A549 (cell line): ENCODE results near the gene SURF6. TPM values are rescaled to one million over a fixed set of nuclear protein-coding genes. Genes with fewer than 3 reads are reported as not detected.

Experiments used
- ATAC-seq, 2 experiments: fragments of 200-7000 bp in 1 of 2; fragments of >200 bp in 1 of 2; cut with Nextera tagmentation in 1 of 2; cut with Tn5 transposase in 1 of 2; 3 replicates each; pipeline versions ENCODE4 v1.8.0 to v1.9.1; 2018 to 2020; ENCODE audit warnings: mild to moderate bottlenecking in 1 of 2, moderate library complexity in 1 of 2
- CTCF ChIA-PET: fragments of 300-600 bp; sonication (Branson Sonifier 250); formaldehyde crosslinking; extraction: SDS; loops from one replicate; lab custom pipeline; 2021; ENCODE audit warnings: antibody characterized with exemption, inconsistent platforms; lab: Yijun Ruan, JAX
- POLR2A ChIA-PET: fragments of 350-600 bp; formaldehyde crosslinking; extraction: SDS; loops from one replicate; lab custom pipeline; 2021; ENCODE audit warnings: antibody characterized with exemption, inconsistent platforms; lab: Yijun Ruan, JAX
- DNase-seq, 2 experiments: peaks; one replicate each; pipeline versions ENCODE4 v3.0.0 to v3.0.0-alpha.2; 2011 to 2016; ENCODE audit warnings: low read depth in 1 of 2, low spot score in 1 of 2
- FAIRE-seq: peaks from 2 replicates; lab custom pipeline; 2011; peaks lifted over from hg19 to GRCh38; lab: Jason Lieb, UNC
- H3K27ac ChIP-seq, 2 experiments: fragments of >200 bp; sonication (Bioruptor Twin); formaldehyde crosslinking; 3 replicates each; pipeline ENCODE4 v1.5.1; 2016 to 2017
- H3K4me1 ChIP-seq: fragments of >200 bp; sonication (Bioruptor Twin); formaldehyde crosslinking; 3 replicates; pipeline ENCODE4 v1.6.1; 2016
- H3K4me2 ChIP-seq: fragments of >200 bp; sonication (Bioruptor Twin); formaldehyde crosslinking; 3 replicates; pipeline ENCODE4 v1.6.1; 2016
- H3K4me3 ChIP-seq: fragments of >200 bp; sonication (Bioruptor Twin); formaldehyde crosslinking; 3 replicates; pipeline ENCODE4 v1.5.1; 2016
- H3K9me3 ChIP-seq: fragments of >200 bp; sonication (Bioruptor Twin); formaldehyde crosslinking; 3 replicates; pipeline ENCODE4 v1.6.1; 2016
- BHLHE40 ChIP-seq: IDR thresholded peaks from 2 replicates; pipeline ENCODE4 v1.6.1; 2012; ENCODE audit warnings: low read depth, low read length, inconsistent platforms
- CBX8 ChIP-seq: fragments of 200-600 bp; sonication (generic); IDR thresholded peaks from 2 replicates; pipeline ENCODE4 v1.6.1; 2016
- CEBPB ChIP-seq, 2 experiments: fragments of >200 bp in 1 of 2; sonication (Bioruptor Twin) in 1 of 2; formaldehyde crosslinking in 1 of 2; IDR thresholded peaks; 2 replicates each; pipeline ENCODE4 v1.6.1; 2012 to 2016
- CHD4 ChIP-seq: fragments of 200-600 bp; sonication (generic); IDR thresholded peaks from 2 replicates; pipeline ENCODE4 v1.6.1; 2016; ENCODE audit warnings: antibody characterized with exemption, mild to moderate bottlenecking, borderline replicate concordance
- EHF ChIP-seq: fragments of 250-450 bp; sonication (Bioruptor Pico); IDR thresholded peaks from 2 replicates; pipeline ENCODE4 v1.5.0; 2020; ENCODE audit warnings: mild to moderate bottlenecking
- EP300 ChIP-seq, 2 experiments: fragments of >200 bp; sonication (Bioruptor Twin); formaldehyde crosslinking; IDR thresholded peaks; 2 replicates in 1 of 2; 3 replicates in 1 of 2; pipeline ENCODE4 v1.6.1; 2016 to 2017
- HEYL ChIP-seq: fragments of 250-450 bp; sonication (Bioruptor Pico); IDR thresholded peaks from 2 replicates; pipeline ENCODE4 v1.8.0; 2021; ENCODE audit warnings: mild to moderate bottlenecking, moderate library complexity
- HOXB5 ChIP-seq: fragments of 250-450 bp; sonication (Bioruptor Pico); IDR thresholded peaks from 2 replicates; pipeline ENCODE4 v1.5.0; 2020; ENCODE audit warnings: mild to moderate bottlenecking, moderate library complexity
- JUNB ChIP-seq: fragments of >200 bp; sonication (Bioruptor Twin); formaldehyde crosslinking; IDR thresholded peaks from 2 replicates; pipeline ENCODE4 v1.6.1; 2016
- MAFK ChIP-seq: fragments of 450-650 bp; IDR thresholded peaks from 2 replicates; pipeline ENCODE4 v1.6.1; 2014; ENCODE audit not compliant: partially characterized antibody
- MAZ ChIP-seq: fragments of 150-350 bp; IDR thresholded peaks from 2 replicates; pipeline ENCODE4 v1.6.1; 2014; ENCODE audit warnings: antibody characterized with exemption, low read depth, low read length, borderline replicate concordance
- MYC ChIP-seq: IDR thresholded peaks from 2 replicates; pipeline ENCODE4 v1.6.1; 2012; ENCODE audit warnings: mild to moderate bottlenecking, inconsistent platforms, low read length, improper control_type of control experiment, borderline replicate concordance
- RAD21 ChIP-seq, 2 experiments: fragments of >200 bp in 1 of 2; sonication (Bioruptor Twin) in 1 of 2; formaldehyde crosslinking in 1 of 2; IDR thresholded peaks in 1 of 2; conservative IDR thresholded peaks in 1 of 2; 2 replicates in 1 of 2; 3 replicates in 1 of 2; pipeline ENCODE4 v1.6.1; 2012 to 2018; ENCODE audit warnings: inconsistent platforms in 1 of 2
- RARB ChIP-seq: fragments of 250-450 bp; sonication (Bioruptor Pico); IDR thresholded peaks from 2 replicates; pipeline ENCODE4 v1.8.0; 2021; ENCODE audit warnings: mild to moderate bottlenecking, moderate library complexity
- RNF2 ChIP-seq: fragments of 200-600 bp; sonication (generic); IDR thresholded peaks from 2 replicates; pipeline ENCODE4 v1.6.1; 2016; ENCODE audit warnings: low read depth, mild to moderate bottlenecking, antibody characterized with exemption, moderate library complexity, borderline replicate concordance
- TP53 ChIP-seq: fragments of 250-450 bp; sonication (Bioruptor Pico); IDR thresholded peaks from 2 replicates; pipeline ENCODE4 v1.5.0; 2021; ENCODE audit warnings: mild to moderate bottlenecking, moderate library complexity
- WGBS: methylation state at CpG from one replicate; pipeline ENCODE4 v1.1.6; 2017; ENCODE audit errors: missing lambda C conversion rate; 5-methylcytosine and 5-hydroxymethylcytosine counted together
- polyA plus RNA-seq, 4 experiments: library from polyadenylated mRNA; depleted of rRNA in 3 of 4; stranded (reverse); fragments of >200 nt; fragmentation: RNase III in 1 of 4; extraction: RNeasy Plus Mini Kit Qiagen cat#74134 plus additional on column Dnase treatment in 1 of 4; gene quantifications; 2 replicates in 3 of 4; 3 replicates in 1 of 4; pipeline ENCODE4 v1.2.3, GENCODE V29; 2011 to 2017
- TF ChIP-seq, protein P1 (sequence below): fragments of 200-600 bp; sonication (generic); IDR thresholded peaks from 2 replicates; pipeline ENCODE4 v1.6.1; 2016; ENCODE audit warnings: antibody characterized with exemption, mild to moderate bottlenecking, moderate library complexity
- TF ChIP-seq, protein P2 (sequence below): fragments of >200 bp; sonication (Bioruptor Twin); formaldehyde crosslinking; IDR thresholded peaks from 2 replicates; pipeline ENCODE4 v1.6.1; 2016

The SURF6 gene
- polyA plus RNA-seq, 2 of the 4 experiments (the other 2 are of a cell fraction) = 10.5 to 25.1 TPM

DNA sequence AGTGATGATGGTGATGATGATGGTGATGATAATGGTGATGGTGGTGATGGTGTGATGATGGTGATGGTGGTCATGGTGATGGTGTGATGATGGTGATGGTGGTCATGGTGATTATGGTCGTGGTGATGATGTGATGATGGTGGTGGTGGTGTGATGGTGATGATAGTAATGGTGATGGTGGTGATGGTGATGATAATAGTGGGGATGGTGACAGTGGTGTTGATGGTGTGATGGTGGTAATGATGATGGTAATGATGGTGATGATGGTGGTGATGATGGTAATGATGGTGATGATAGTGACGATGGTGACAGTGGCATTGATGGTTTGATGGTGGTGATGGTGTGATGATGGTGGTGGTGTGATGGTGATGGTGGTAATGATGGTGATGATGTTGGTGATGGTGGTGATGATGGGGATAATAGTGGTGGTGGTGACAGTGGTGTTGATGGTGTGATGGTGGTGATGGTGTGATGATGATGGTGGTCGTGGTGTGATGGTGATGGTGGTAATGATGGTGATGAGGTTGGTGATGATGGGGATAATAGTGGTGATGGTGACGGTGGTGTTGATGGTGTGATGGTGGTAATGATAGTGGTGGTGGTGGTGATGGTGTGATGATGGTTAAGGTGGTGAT is 46.6 kb upstream of the SURF6 start:
- CTCF ChIA-PET = no interaction called here
- Histone ChIP-seq H3K9me3 (no peaks in the 10 kb centered on the region), H3K4me1 (peaks cover 7% of the 10 kb centered on the region), H3K4me2 (no peak overlapping the region), H3K27ac (no peak overlapping the region), H3K4me3 (no peak overlapping the region)
- ATAC-seq = no peak
- 26% methylated on average over 4 of the region's 4 CpGs for WGBS
- FAIRE-seq = no peak
- no peak for TF ChIP-seq MAZ
- TF ChIP-seq, protein P1, sequence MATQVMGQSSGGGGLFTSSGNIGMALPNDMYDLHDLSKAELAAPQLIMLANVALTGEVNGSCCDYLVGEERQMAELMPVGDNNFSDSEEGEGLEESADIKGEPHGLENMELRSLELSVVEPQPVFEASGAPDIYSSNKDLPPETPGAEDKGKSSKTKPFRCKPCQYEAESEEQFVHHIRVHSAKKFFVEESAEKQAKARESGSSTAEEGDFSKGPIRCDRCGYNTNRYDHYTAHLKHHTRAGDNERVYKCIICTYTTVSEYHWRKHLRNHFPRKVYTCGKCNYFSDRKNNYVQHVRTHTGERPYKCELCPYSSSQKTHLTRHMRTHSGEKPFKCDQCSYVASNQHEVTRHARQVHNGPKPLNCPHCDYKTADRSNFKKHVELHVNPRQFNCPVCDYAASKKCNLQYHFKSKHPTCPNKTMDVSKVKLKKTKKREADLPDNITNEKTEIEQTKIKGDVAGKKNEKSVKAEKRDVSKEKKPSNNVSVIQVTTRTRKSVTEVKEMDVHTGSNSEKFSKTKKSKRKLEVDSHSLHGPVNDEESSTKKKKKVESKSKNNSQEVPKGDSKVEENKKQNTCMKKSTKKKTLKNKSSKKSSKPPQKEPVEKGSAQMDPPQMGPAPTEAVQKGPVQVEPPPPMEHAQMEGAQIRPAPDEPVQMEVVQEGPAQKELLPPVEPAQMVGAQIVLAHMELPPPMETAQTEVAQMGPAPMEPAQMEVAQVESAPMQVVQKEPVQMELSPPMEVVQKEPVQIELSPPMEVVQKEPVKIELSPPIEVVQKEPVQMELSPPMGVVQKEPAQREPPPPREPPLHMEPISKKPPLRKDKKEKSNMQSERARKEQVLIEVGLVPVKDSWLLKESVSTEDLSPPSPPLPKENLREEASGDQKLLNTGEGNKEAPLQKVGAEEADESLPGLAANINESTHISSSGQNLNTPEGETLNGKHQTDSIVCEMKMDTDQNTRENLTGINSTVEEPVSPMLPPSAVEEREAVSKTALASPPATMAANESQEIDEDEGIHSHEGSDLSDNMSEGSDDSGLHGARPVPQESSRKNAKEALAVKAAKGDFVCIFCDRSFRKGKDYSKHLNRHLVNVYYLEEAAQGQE = no peak
- no peak for TF ChIP-seq RARB (CRISPR knock-in tag)
- TF ChIP-seq RAD21 (conservative IDR thresholded peaks at IDR 0.05 in 1 of 2, IDR thresholded peaks at IDR 0.05 in 1 of 2) = no peak
- TF ChIP-seq MAFK = no peak
- no peak for TF ChIP-seq EP300 (IDR thresholded peaks at IDR 0.05)
- TF ChIP-seq JUNB = no peak
- TF ChIP-seq HOXB5 (CRISPR knock-in tag) = no peak
- no peak for TF ChIP-seq RNF2
- TF ChIP-seq MYC = no peak
- TF ChIP-seq BHLHE40 = no peak
- no peak for TF ChIP-seq CEBPB (IDR thresholded peaks at IDR 0.05)
- POLR2A ChIA-PET = no interaction called here
- DNase-seq = no peak

DNA sequence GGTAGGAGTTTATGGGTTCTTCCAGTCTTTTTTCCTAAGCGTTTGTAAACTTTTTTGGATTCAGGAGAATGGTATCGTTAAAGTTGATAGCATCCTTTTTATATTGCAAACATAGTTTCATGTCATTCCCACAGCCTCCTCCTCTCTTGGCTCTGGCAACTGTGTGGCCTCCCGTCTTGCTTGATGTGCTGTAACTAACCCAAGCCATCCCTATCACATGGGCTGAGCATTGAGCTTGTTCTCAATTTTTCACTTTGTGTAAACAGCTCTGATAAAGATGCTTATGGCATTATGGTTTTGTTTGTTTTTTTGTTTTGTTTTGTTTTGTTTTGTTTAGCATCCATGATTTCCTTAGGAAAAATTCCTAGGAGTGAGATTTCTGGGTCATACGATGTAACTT is 44.7 kb upstream of the SURF6 start:
- no peak for DNase-seq
- no peak for ATAC-seq
- TF ChIP-seq EHF (CRISPR knock-in tag) = no peak
- TF ChIP-seq RNF2 = no peak
- no peak for TF ChIP-seq TP53 (CRISPR knock-in tag)
- TF ChIP-seq HEYL (CRISPR knock-in tag) = no peak
- no peak for TF ChIP-seq BHLHE40
- TF ChIP-seq CBX8 = no peak
- no peak for TF ChIP-seq CHD4
- TF ChIP-seq, protein P2, sequence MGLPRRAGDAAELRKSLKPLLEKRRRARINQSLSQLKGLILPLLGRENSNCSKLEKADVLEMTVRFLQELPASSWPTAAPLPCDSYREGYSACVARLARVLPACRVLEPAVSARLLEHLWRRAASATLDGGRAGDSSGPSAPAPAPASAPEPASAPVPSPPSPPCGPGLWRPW = no peak
- ChIA-PET POLR2A (interaction anchor here (0.7 to 1.2 kb wide), 6 partner anchors 14 to 939 kb away, joined by 3 to 7 read pairs (median 5); partner anchors contain the start of genes MED22 and RPL7A), CTCF (interaction anchor here (1.1 to 1.8 kb wide), 3 partner anchors 18 to 106 kb away, joined by 3 to 6 read pairs (median 3); no protein-coding TSS in a partner anchor)
- no peaks in the 10 kb centered on the region for H3K9me3 ChIP-seq
- H3K4me2 ChIP-seq = no peak overlapping the region
- no peak overlapping the region for H3K4me3 ChIP-seq
- H3K4me1 ChIP-seq = peaks cover 15% of the 10 kb centered on the region
- H3K27ac ChIP-seq = no peak overlapping the region
- WGBS = 86% methylated on average over 4 of the region's 4 CpGs
- FAIRE-seq = no peak
